ENCODE data around the gene SPIC. TPM values are rescaled to one million over a fixed set of nuclear protein-coding genes. Genes with fewer than 3 reads are reported as not detected.

SPIC gene
- total and polyA plus RNA-seq, 2 of the 8 experiments (the other 6 are each of a cell fraction or from before 2014, with no cell fraction given) = not detected

DNA sequence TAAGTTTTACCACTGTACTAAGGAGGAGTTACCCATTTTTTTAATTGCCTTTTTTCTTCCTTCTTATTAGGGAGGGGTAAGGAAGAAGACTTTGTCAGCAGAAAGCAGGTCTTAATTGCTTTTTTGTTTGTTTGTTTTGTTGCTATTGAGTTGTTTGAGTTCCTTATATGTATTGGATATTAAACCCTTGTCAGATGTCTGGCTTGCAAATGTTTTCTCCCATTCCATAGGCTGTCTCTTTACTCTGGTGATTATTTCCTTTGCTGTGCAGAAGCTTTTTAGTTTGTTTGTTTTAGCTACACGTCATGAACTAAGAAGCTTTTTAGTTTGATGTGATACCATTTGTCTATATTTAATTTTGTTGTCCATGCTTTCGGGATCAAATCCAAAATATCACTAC lies 13.3 kb downstream of the SPIC start (continued):
- TF ChIP-seq ZNF274 (IDR thresholded peaks at IDR 0.05; ENCODE audit: borderline replicate concordance, extremely low read depth, low read length) (no peak), CTBP2 (IDR thresholded peaks at IDR 0.05; ENCODE audit: borderline replicate concordance, insufficient read depth, insufficient read length, low read length) (no peak), ATF2 (IDR thresholded peaks at IDR 0.05; ENCODE audit: low read length) (no peak)
